Measurements from ENCODE around the gene TESK2. TPM values are rescaled to one million over a fixed set of nuclear protein-coding genes. Genes with fewer than 3 reads are reported as not detected.
A peak's percentile ranks its signal among the peaks of the same experiment; 100 is the strongest.

TESK2 gene
- total RNA-seq, 1 donor = 2.0 TPM

DNA sequence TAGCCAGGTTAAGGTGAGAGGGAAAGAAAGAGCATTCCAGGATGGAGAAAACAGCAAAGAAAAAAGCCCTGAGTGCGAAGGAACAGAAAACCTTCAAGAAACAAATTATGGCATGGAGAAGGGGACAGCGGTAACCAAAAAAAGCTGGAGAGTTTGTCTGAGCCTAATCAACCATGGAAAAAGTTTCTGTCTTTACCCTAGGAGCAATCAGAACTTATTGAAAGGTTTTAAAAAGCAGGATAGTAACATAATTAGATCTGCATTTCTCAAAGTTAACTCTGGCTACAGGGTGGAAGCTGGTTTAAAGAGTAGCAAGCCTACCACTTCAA lies 190.3 kb downstream of the TESK2 start:
- TF ChIP-seq CTCF (IDR thresholded peaks at IDR 0.05; ENCODE audit: insufficient read depth, low read length) = no peak
- DNase-seq (ENCODE audit: low read depth) = no peak
- H3K4me3 ChIP-seq (ENCODE audit: low read depth, low read length) = no peak overlapping the region

DNA sequence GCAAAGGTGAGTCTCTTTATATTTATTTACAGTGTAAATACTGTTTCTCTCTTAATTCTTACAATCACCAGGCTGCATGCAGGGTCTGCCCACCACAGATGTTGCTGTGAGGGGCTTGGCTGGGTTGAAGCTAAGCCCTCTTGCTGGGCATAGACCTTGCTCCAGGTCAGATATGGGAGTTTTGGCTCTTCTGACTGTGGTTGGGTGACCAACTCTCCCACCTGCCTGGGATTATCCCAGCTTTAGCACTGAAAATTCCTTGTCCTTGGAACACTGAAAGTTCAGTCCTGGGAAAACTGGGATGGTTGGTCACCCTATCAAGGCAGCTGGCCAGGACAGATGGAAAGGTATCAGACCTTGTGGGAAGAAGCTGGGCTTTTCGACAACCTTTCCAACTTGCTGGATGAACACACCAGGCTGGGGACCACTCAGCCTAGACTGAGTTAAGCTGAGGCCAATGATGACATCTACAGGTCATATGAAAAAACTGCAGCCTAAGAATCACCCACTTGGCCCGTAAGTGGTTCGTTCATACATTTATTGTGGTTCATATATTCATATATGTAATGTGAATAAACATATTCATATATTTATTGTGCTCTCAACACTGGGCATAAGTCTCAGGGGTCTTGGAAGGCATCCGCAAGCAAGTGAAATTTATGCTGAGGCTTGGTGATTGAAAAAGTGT lies 190.8 kb downstream of the TESK2 start:
- TF ChIP-seq CTCF (IDR thresholded peaks at IDR 0.05; ENCODE audit: insufficient read depth, low read length) = peak; percentile 75
- peak; percentile 90 for DNase-seq (ENCODE audit: low read depth)
- no peak overlapping the region for H3K4me3 ChIP-seq (ENCODE audit: low read depth, low read length)

DNA sequence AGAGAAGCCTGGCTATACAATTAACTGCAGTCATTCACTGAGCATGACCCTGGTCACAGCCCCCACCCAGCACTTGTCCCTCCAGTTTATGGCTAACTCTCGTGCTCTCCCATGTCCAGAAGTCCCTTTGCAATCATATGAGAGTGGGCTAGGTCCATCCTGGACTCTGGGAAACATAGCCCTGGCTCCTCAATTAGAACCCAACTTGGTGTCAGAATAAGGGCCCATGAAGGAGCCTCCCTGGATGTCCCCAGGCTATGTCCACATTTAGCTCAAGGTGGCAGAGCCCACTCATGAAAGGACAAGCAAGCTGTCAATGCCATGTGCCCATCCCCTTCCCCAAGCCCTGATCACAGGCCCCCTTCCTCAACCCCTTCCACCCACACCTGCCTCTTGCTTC lies 191.7 kb downstream of the TESK2 start:
- no peak for DNase-seq (ENCODE audit: low read depth)
- no peak for TF ChIP-seq CTCF (IDR thresholded peaks at IDR 0.05; ENCODE audit: insufficient read depth, low read length)
- H3K4me3 ChIP-seq (ENCODE audit: low read depth, low read length) = no peak overlapping the region

- DNase-seq (ENCODE audit: low read depth) = no peak
- no peak for TF ChIP-seq CTCF (IDR thresholded peaks at IDR 0.05; ENCODE audit: insufficient read depth, low read length)
- H3K4me3 ChIP-seq (ENCODE audit: low read depth, low read length) = no peak overlapping the region
Measured at GRCh38 chr1:45297666-45298356, 193.2 kb downstream of the TESK2 start.

Other genes starting within 250 kb of the TESK2 start
- gene HPDL, start 164.3 kb downstream of the TESK2 start, total RNA-seq (ENCODE audit: low replicate concordance) = 1.1 and 1.4 TPM in 2 replicates
- gene TOE1, start 151.0 kb downstream of the TESK2 start, total RNA-seq (ENCODE audit: low replicate concordance) = 2.7 and 14.7 TPM in 2 replicates
- gene MUTYH, start 150.7 kb downstream of the TESK2 start, total RNA-seq (ENCODE audit: low replicate concordance) = 7.7 and 16.8 TPM in 2 replicates
- 0.57 and 1.5 TPM in 2 replicates for gene CCDC163, start 8.9 kb upstream of the TESK2 start, total RNA-seq (ENCODE audit: low replicate concordance)
- 2.2 and 5.2 TPM in 2 replicates for gene MMACHC, start 9.1 kb upstream of the TESK2 start, total RNA-seq (ENCODE audit: low replicate concordance)
- gene PRDX1, start 30.7 kb upstream of the TESK2 start, total RNA-seq (ENCODE audit: low replicate concordance) = 272 and 467 TPM in 2 replicates
- 128 and 174 TPM in 2 replicates for gene AKR1A1, start 59.7 kb upstream of the TESK2 start, total RNA-seq (ENCODE audit: low replicate concordance)
- 57.1 and 118 TPM in 2 replicates for gene NASP, start 92.9 kb upstream of the TESK2 start, total RNA-seq (ENCODE audit: low replicate concordance)
- 0.72 and 4.0 TPM in 2 replicates for gene CCDC17, start 132.9 kb upstream of the TESK2 start, total RNA-seq (ENCODE audit: low replicate concordance)
- 119 and 143 TPM in 2 replicates for gene GPBP1L1, start 195.4 kb upstream of the TESK2 start, total RNA-seq (ENCODE audit: low replicate concordance)
- gene TMEM69, start 197.0 kb upstream of the TESK2 start, total RNA-seq (ENCODE audit: low replicate concordance) = 6.3 and 24.4 TPM in 2 replicates

All from fibroblast of the aortic adventitia (primary cell).